ENCODE results near the gene TMEM121.

DNA sequence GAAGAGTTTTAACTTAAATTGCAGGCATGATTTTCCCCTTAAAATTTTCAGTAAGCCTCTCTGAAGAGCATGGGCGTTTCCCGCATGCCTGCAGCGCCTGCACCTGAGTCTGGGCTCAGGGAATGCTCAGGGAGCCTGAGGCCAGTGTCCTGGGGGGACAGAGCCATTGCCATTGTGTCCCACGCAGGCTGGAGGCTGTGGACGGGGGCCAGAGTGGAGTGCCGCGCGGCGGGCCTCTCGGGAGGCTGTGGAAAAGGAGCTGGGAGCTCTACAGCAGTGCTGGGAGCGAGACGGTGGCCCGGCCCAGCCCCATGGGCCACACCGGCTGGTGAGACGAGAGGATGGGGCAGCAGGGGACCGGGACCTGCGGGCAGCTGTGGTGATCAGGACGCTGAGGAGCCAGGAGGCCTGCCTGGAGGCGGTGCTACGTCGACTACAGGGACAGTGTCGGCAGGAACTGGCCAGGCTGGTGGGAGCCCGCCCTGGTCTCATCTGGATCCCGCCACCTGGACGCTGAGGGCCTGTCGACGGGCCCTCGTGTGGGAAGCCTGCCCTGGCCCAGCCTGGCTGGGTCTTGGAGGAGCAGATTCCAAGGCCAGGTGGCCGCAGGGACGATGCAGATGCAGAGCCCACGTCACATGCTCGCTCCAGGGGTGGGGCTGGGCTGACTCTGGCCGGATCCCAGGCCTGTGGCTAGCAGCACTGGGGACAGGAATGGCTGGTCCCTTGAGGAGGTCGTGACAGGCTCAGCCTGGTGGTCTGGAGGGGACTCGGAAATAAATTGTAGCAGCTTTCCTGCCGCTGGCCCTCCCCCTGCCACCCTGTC is 27.7 kb upstream of the TMEM121 start:
- TF ChIP-seq, protein P1, sequence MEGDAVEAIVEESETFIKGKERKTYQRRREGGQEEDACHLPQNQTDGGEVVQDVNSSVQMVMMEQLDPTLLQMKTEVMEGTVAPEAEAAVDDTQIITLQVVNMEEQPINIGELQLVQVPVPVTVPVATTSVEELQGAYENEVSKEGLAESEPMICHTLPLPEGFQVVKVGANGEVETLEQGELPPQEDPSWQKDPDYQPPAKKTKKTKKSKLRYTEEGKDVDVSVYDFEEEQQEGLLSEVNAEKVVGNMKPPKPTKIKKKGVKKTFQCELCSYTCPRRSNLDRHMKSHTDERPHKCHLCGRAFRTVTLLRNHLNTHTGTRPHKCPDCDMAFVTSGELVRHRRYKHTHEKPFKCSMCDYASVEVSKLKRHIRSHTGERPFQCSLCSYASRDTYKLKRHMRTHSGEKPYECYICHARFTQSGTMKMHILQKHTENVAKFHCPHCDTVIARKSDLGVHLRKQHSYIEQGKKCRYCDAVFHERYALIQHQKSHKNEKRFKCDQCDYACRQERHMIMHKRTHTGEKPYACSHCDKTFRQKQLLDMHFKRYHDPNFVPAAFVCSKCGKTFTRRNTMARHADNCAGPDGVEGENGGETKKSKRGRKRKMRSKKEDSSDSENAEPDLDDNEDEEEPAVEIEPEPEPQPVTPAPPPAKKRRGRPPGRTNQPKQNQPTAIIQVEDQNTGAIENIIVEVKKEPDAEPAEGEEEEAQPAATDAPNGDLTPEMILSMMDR (conservative IDR thresholded peaks at IDR 0.05; ENCODE audit: low read depth, low read length): no peak
- TF ChIP-seq POLR2A (IDR thresholded peaks at IDR 0.05; ENCODE audit: low read depth, low read length) (no peak), MAZ (IDR thresholded peaks at IDR 0.05; ENCODE audit: borderline replicate concordance, low read depth, low read length) (no peak), FOS (IDR thresholded peaks at IDR 0.05; ENCODE audit: low read depth, low read length) (no peak), MAFK (IDR thresholded peaks at IDR 0.05; ENCODE audit: low read depth, low read length) (no peak), CHD1 (IDR thresholded peaks at IDR 0.05; ENCODE audit: low read depth, low read length) (no peak)

Measured in IMR-90 (cell line).